ENCODE results near the gene FAIM2. TPM values are rescaled to one million over a fixed set of nuclear protein-coding genes. Genes with fewer than 3 reads are reported as not detected.

The FAIM2 gene
- total and polyA plus RNA-seq, 2 experiments from 2014 or later = 5.0 to 14.0 TPM

- Histone ChIP-seq H2AFZ (no peak overlapping the region), H3K36me3 (replicated peaks; ENCODE audit: insufficient read depth, low read depth) (no peaks in the 10 kb centered on the region), H3K27me3 (peaks cover 3% of the 10 kb centered on the region), H3K4me3 (no peak overlapping the region), H3K4me1 (ENCODE audit: insufficient read depth) (no peaks in the 10 kb centered on the region), H4K20me1 (ENCODE audit: insufficient read depth, poor library complexity, severe bottlenecking) (no peaks in the 10 kb centered on the region), H3K9me3 (ENCODE audit: low read depth) (no peaks in the 10 kb centered on the region), H3K4me2 (no peak overlapping the region), H3K27ac (no peak overlapping the region), H3K79me2 (no peaks in the 10 kb centered on the region), H3K9me2 (replicated peaks; ENCODE audit: insufficient read depth) (no peaks in the 10 kb centered on the region)
- 34% methylated on average over 6 of the region's 6 CpGs for WGBS (ENCODE audit: low lambda C conversion rate, missing lambda C conversion rate)
- no peak for DNase-seq (ENCODE audit: low spot score)
- no peak for TF ChIP-seq CTCF (IDR thresholded peaks at IDR 0.05; ENCODE audit: poor library complexity)
- no peak for TF ChIP-seq EZH2 (IDR thresholded peaks at IDR 0.05; ENCODE audit: borderline replicate concordance)
- TF ChIP-seq EZH2phosphoT487 (IDR thresholded peaks at IDR 0.05; ENCODE audit: low read depth, severe bottlenecking, unreplicated experiment) = no peak
These were observed 18.6 kb downstream of the FAIM2 start for GRCh38 chr12:49885118-49885517.

GRCh38 chr12:49882851-49883464 lies 20.7 kb downstream of the FAIM2 start:
- Histone ChIP-seq H3K36me3 (replicated peaks; ENCODE audit: insufficient read depth, low read depth) (no peaks in the 10 kb centered on the region), H3K4me2 (no peak overlapping the region), H3K4me3 (no peak overlapping the region), H3K27ac (no peak overlapping the region), H3K4me1 (ENCODE audit: insufficient read depth) (no peaks in the 10 kb centered on the region), H3K9me2 (replicated peaks; ENCODE audit: insufficient read depth) (no peaks in the 10 kb centered on the region), H3K9me3 (ENCODE audit: low read depth) (no peaks in the 10 kb centered on the region), H4K20me1 (ENCODE audit: insufficient read depth, poor library complexity, severe bottlenecking) (no peaks in the 10 kb centered on the region), H2AFZ (no peak overlapping the region), H3K27me3 (peaks cover 3% of the 10 kb centered on the region), H3K79me2 (no peaks in the 10 kb centered on the region)
- 48% methylated on average over 9 of the region's 9 CpGs for WGBS (ENCODE audit: low lambda C conversion rate, missing lambda C conversion rate)
- no peak for TF ChIP-seq EZH2phosphoT487 (IDR thresholded peaks at IDR 0.05; ENCODE audit: low read depth, severe bottlenecking, unreplicated experiment)
- TF ChIP-seq CTCF (IDR thresholded peaks at IDR 0.05; ENCODE audit: poor library complexity) = no peak
- no peak for TF ChIP-seq EZH2 (IDR thresholded peaks at IDR 0.05; ENCODE audit: borderline replicate concordance)
- no peak for DNase-seq (ENCODE audit: low spot score)

- Histone ChIP-seq H2AFZ (no peak overlapping the region), H3K4me2 (no peak overlapping the region), H3K9me2 (replicated peaks; ENCODE audit: insufficient read depth) (no peaks in the 10 kb centered on the region), H3K27ac (no peak overlapping the region), H3K79me2 (no peaks in the 10 kb centered on the region), H3K9me3 (ENCODE audit: low read depth) (no peaks in the 10 kb centered on the region), H3K4me3 (no peak overlapping the region), H3K36me3 (replicated peaks; ENCODE audit: insufficient read depth, low read depth) (no peaks in the 10 kb centered on the region), H4K20me1 (ENCODE audit: insufficient read depth, poor library complexity, severe bottlenecking) (no peaks in the 10 kb centered on the region), H3K4me1 (ENCODE audit: insufficient read depth) (no peaks in the 10 kb centered on the region), H3K27me3 (peaks cover 3% of the 10 kb centered on the region)
- 50% methylated on average over 8 of the region's 8 CpGs for WGBS (ENCODE audit: low lambda C conversion rate, missing lambda C conversion rate)
- DNase-seq (ENCODE audit: low spot score) = no peak
- TF ChIP-seq EZH2 (IDR thresholded peaks at IDR 0.05; ENCODE audit: borderline replicate concordance) (no peak), CTCF (IDR thresholded peaks at IDR 0.05; ENCODE audit: poor library complexity) (no peak), EZH2phosphoT487 (IDR thresholded peaks at IDR 0.05; ENCODE audit: low read depth, severe bottlenecking, unreplicated experiment) (no peak)
These were observed 21.4 kb downstream of the FAIM2 start for GRCh38 chr12:49882248-49882850.

All from hepatocyte (in vitro differentiated cells).